HFF-Myc (cell line): Measurements from ENCODE around the gene LCE2D.

ENCODE experiments used
- DNase-seq: peaks from one replicate; pipeline ENCODE4 v3.0.0-alpha.2; 2011; ENCODE audit warnings: low read depth; ENCODE audit errors: extremely low read depth
- H3K4me3 ChIP-seq: replicated peaks from 2 replicates; pipeline ENCODE4 v1.5.1; 2011; ENCODE audit warnings: low read depth, mild to moderate bottlenecking, control low read depth, low read length
- TF ChIP-seq, protein P1 (sequence below): IDR thresholded peaks from 2 replicates; pipeline ENCODE4 v1.5.1; 2012; ENCODE audit warnings: mild to moderate bottlenecking, low read depth, low read length, control low read depth; ENCODE audit errors: missing control alignments

Gene LCE2D

DNA sequence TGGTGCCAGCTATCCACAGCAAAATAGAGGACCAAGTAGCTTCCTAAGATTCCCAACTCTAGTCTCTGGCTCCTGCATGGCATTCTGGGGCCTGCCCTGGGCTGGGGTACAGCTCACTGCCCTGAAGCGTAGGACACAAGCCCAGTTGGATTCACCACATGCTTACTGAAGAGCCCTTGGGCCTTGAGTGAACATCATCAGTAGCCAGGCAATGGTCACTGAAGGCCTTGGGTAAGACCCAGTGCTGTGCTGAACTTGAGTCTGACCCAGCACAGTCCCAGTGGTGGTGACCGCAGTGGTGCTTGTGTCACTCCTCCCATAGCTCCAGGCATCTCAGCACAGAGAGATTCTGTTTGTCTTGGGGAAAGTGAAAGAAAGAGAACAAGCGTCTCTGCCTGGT lies 32.6 kb upstream of the LCE2D start:
- H3K4me3 ChIP-seq: no peak overlapping the region
- TF ChIP-seq, protein P1, sequence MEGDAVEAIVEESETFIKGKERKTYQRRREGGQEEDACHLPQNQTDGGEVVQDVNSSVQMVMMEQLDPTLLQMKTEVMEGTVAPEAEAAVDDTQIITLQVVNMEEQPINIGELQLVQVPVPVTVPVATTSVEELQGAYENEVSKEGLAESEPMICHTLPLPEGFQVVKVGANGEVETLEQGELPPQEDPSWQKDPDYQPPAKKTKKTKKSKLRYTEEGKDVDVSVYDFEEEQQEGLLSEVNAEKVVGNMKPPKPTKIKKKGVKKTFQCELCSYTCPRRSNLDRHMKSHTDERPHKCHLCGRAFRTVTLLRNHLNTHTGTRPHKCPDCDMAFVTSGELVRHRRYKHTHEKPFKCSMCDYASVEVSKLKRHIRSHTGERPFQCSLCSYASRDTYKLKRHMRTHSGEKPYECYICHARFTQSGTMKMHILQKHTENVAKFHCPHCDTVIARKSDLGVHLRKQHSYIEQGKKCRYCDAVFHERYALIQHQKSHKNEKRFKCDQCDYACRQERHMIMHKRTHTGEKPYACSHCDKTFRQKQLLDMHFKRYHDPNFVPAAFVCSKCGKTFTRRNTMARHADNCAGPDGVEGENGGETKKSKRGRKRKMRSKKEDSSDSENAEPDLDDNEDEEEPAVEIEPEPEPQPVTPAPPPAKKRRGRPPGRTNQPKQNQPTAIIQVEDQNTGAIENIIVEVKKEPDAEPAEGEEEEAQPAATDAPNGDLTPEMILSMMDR: no peak
- DNase-seq: no peak

- no peak for DNase-seq
- TF ChIP-seq, protein P1: no peak
- no peak overlapping the region for H3K4me3 ChIP-seq
Measured at GRCh38 chr1:152640351-152640750, 22.8 kb upstream of the LCE2D start.

GRCh38 chr1:152643945-152644344 lies 19.2 kb upstream of the LCE2D start:
- TF ChIP-seq, protein P1: no peak
- no peak overlapping the region for H3K4me3 ChIP-seq
- no peak for DNase-seq

- no peak for DNase-seq
- no peak overlapping the region for H3K4me3 ChIP-seq
- TF ChIP-seq, protein P1: no peak
Measured at GRCh38 chr1:152645146-152645545, 18.0 kb upstream of the LCE2D start.

- DNase-seq: no peak
- no peak overlapping the region for H3K4me3 ChIP-seq
- TF ChIP-seq, protein P1: no peak
Measured at GRCh38 chr1:152646656-152647055, 16.5 kb upstream of the LCE2D start.

DNA sequence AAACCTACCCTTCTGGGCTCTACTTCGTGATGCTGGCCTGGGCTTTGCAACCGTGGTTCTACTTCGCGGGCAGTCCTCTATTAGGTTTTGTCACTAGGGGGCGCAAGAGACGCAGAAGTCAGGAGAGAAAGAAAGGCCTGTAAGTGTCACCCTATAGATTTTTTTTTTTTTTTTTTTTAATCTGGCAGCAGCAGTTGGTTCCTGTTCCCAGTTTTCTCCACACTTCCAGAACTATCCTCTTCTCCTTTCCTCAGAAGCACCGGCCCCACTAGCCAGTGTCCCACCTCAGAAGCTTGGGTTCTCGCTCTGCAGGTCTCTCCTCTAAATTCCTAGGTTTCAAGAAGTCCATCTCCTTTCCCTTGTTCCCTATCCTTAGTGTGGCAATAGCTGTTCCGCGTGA lies 9.1 kb upstream of the LCE2D start:
- no peak for DNase-seq
- TF ChIP-seq, protein P1: peak; percentile 52
- H3K4me3 ChIP-seq: no peak overlapping the region

DNA sequence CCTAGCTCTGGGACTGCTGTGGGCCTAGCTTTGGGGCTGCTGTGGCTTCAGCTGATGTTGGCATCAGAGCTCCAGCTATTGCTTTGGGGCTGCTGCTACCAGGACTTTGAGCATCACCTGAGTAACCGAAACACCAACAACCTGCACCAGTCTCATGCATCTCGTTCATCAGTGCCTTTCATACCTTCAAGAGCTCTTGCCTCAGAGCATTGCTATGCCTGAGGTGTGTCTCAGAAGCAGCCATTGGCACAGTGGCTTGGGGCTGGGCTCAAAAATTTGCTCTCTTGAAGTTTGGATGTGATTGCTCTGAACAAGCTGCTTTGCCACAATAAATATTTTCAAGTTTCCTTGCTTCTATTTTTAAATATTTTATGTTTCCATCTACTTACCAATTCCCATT lies 6.7 kb upstream of the LCE2D start:
- DNase-seq: no peak
- H3K4me3 ChIP-seq: no peak overlapping the region
- TF ChIP-seq, protein P1: no peak
